ENCODE results near the gene AMZ1. TPM values are rescaled to one million over a fixed set of nuclear protein-coding genes. Genes with fewer than 3 reads are reported as not detected.

AMZ1 gene
- total and polyA plus RNA-seq, 2 experiments from 2014 or later = 3.4 to 5.9 TPM

- no peaks in the 10 kb centered on the region for H3K9me3 ChIP-seq (ENCODE audit: low read depth)
- no peaks in the 10 kb centered on the region for H3K4me1 ChIP-seq (ENCODE audit: insufficient read depth)
- 64 to 74% methylated on average over 10 to 11 of the region's 11 CpGs for WGBS, 2 experiments (ENCODE audit: low coverage in 1 of 2, low lambda C conversion rate in 2 of 2, missing lambda C conversion rate in 2 of 2)
- H2AFZ ChIP-seq = no peak overlapping the region
- H3K27ac ChIP-seq = no peak overlapping the region
- H3K27me3 ChIP-seq (replicated peaks; ENCODE audit: insufficient read depth) = no peaks in the 10 kb centered on the region
- no peaks in the 10 kb centered on the region for H3F3A ChIP-seq (ENCODE audit: insufficient read depth)
- DNase-seq = no peak
- in situ Hi-C loops (cut with MboI) = loop anchor here (25.0 kb wide), 1 partner anchor 452 kb away; no protein-coding TSS in a partner anchor
- 0 out of 2 replicates have a peak overlapping the region, but pooled peaks have one; percentile 21 for H3K4me3 ChIP-seq
- H3K79me2 ChIP-seq (ENCODE audit: insufficient read depth) = no peaks in the 10 kb centered on the region
- H3K4me2 ChIP-seq (ENCODE audit: unreplicated experiment) = peak overlapping the region; percentile 38
- TF ChIP-seq EZH2 (IDR thresholded peaks at IDR 0.05; ENCODE audit: insufficient read depth, poor library complexity, severe bottlenecking) = no peak
- TF ChIP-seq EZH2phosphoT487 (IDR thresholded peaks at IDR 0.05; ENCODE audit: insufficient read depth, low read depth) = no peak
- H3K9ac ChIP-seq = no peak overlapping the region
- no peaks in the 10 kb centered on the region for H3K36me3 ChIP-seq (ENCODE audit: low read depth)
- no peaks in the 10 kb centered on the region for H4K20me1 ChIP-seq (ENCODE audit: insufficient read depth)
- no peaks in the 10 kb centered on the region for H3K9me2 ChIP-seq (ENCODE audit: insufficient read depth)
Observed at GRCh38 chr7:2710286-2710655, 22.3 kb downstream of the AMZ1 start.

GRCh38 chr7:2710901-2711551 lies 23.0 kb downstream of the AMZ1 start:
- Histone ChIP-seq H3K9me3 (ENCODE audit: low read depth) (no peaks in the 10 kb centered on the region), H3K4me1 (ENCODE audit: insufficient read depth) (no peaks in the 10 kb centered on the region), H3K27me3 (replicated peaks; ENCODE audit: insufficient read depth) (no peaks in the 10 kb centered on the region), H3K9me2 (ENCODE audit: insufficient read depth) (no peaks in the 10 kb centered on the region), H3K27ac (no peak overlapping the region), H3K4me3 (no peak overlapping the region), H3K4me2 (ENCODE audit: unreplicated experiment) (no peak overlapping the region), H3K79me2 (ENCODE audit: insufficient read depth) (no peaks in the 10 kb centered on the region), H3K36me3 (ENCODE audit: low read depth) (no peaks in the 10 kb centered on the region), H3K9ac (no peak overlapping the region), H4K20me1 (ENCODE audit: insufficient read depth) (no peaks in the 10 kb centered on the region), H3F3A (ENCODE audit: insufficient read depth) (no peaks in the 10 kb centered on the region), H2AFZ (no peak overlapping the region)
- no peak for DNase-seq
- 63 to 66% methylated on average over 4 of the region's 4 CpGs for WGBS, 2 experiments (ENCODE audit: low coverage in 1 of 2, low lambda C conversion rate in 2 of 2, missing lambda C conversion rate in 2 of 2)
- in situ Hi-C loops (cut with MboI) = loop anchor here (25.0 kb wide), 1 partner anchor 451 kb away; no protein-coding TSS in a partner anchor
- TF ChIP-seq EZH2phosphoT487 (IDR thresholded peaks at IDR 0.05; ENCODE audit: insufficient read depth, low read depth) (no peak), EZH2 (IDR thresholded peaks at IDR 0.05; ENCODE audit: insufficient read depth, poor library complexity, severe bottlenecking) (no peak)

GRCh38 chr7:2711895-2712675 lies 24.1 kb downstream of the AMZ1 start:
- no peak overlapping the region for H2AFZ ChIP-seq
- H3K9me2 ChIP-seq (ENCODE audit: insufficient read depth) = no peaks in the 10 kb centered on the region
- H3K27ac ChIP-seq = no peak overlapping the region

GRCh38 chr7:2713370-2713769 lies 25.4 kb downstream of the AMZ1 start:
- no peak overlapping the region for H3K4me2 ChIP-seq (ENCODE audit: unreplicated experiment)
- TF ChIP-seq EZH2 (IDR thresholded peaks at IDR 0.05; ENCODE audit: insufficient read depth, poor library complexity, severe bottlenecking) (no peak), EZH2phosphoT487 (IDR thresholded peaks at IDR 0.05; ENCODE audit: insufficient read depth, low read depth) (no peak)
- no peaks in the 10 kb centered on the region for H3K79me2 ChIP-seq (ENCODE audit: insufficient read depth)
- WGBS, 2 experiments (ENCODE audit: low coverage in 1 of 2, low lambda C conversion rate in 2 of 2, missing lambda C conversion rate in 2 of 2) = 78 to 79% methylated on average over 13 of the region's 13 CpGs
- no peaks in the 10 kb centered on the region for H3K36me3 ChIP-seq (ENCODE audit: low read depth)
- DNase-seq = no peak
- no peaks in the 10 kb centered on the region for H3K9me3 ChIP-seq (ENCODE audit: low read depth)
- no peaks in the 10 kb centered on the region for H3K9me2 ChIP-seq (ENCODE audit: insufficient read depth)
- no peaks in the 10 kb centered on the region for H4K20me1 ChIP-seq (ENCODE audit: insufficient read depth)
- H3K4me3 ChIP-seq = no peak overlapping the region
- no peaks in the 10 kb centered on the region for H3K27me3 ChIP-seq (replicated peaks; ENCODE audit: insufficient read depth)
- no peaks in the 10 kb centered on the region for H3K4me1 ChIP-seq (ENCODE audit: insufficient read depth)
- H3K27ac ChIP-seq = no peak overlapping the region
- no peak overlapping the region for H3K9ac ChIP-seq
- H2AFZ ChIP-seq = no peak overlapping the region
- in situ Hi-C loops (cut with MboI) = loop anchor here (25.0 kb wide), 1 partner anchor 449 kb away; no protein-coding TSS in a partner anchor
- no peaks in the 10 kb centered on the region for H3F3A ChIP-seq (ENCODE audit: insufficient read depth)

More at GRCh38 chr7:2711895-2712675, 24.1 kb downstream of the AMZ1 start:
- WGBS, 2 experiments (ENCODE audit: low coverage in 1 of 2, low lambda C conversion rate in 2 of 2, missing lambda C conversion rate in 2 of 2) = 80 to 83% methylated on average over 25 of the region's 25 CpGs
- Histone ChIP-seq H3K27me3 (replicated peaks; ENCODE audit: insufficient read depth) (no peaks in the 10 kb centered on the region), H3K4me2 (ENCODE audit: unreplicated experiment) (no peak overlapping the region), H4K20me1 (ENCODE audit: insufficient read depth) (no peaks in the 10 kb centered on the region), H3K4me3 (no peak overlapping the region), H3K4me1 (ENCODE audit: insufficient read depth) (no peaks in the 10 kb centered on the region), H3K36me3 (ENCODE audit: low read depth) (no peaks in the 10 kb centered on the region), H3K9me3 (ENCODE audit: low read depth) (no peaks in the 10 kb centered on the region), H3F3A (ENCODE audit: insufficient read depth) (no peaks in the 10 kb centered on the region), H3K79me2 (ENCODE audit: insufficient read depth) (no peaks in the 10 kb centered on the region), H3K9ac (no peak overlapping the region)
- DNase-seq = no peak
- in situ Hi-C loops (cut with MboI) = loop anchor here (25.0 kb wide), 1 partner anchor 450 kb away; no protein-coding TSS in a partner anchor
- no peak for TF ChIP-seq EZH2phosphoT487 (IDR thresholded peaks at IDR 0.05; ENCODE audit: insufficient read depth, low read depth)
- no peak for TF ChIP-seq EZH2 (IDR thresholded peaks at IDR 0.05; ENCODE audit: insufficient read depth, poor library complexity, severe bottlenecking)
